Measurements from ENCODE around the gene FGD3.

GRCh38 chr9:93007529-93008058, 60.3 kb downstream of the FGD3 start:
- TF ChIP-seq POLR2AphosphoS5 (IDR thresholded peaks at IDR 0.05) (no peak), CTCF (IDR thresholded peaks at IDR 0.05) (no peak)
